ENCODE data around the gene PLXNA1.

The PLXNA1 gene

GRCh38 chr3:126956866-126957650 lies 25.9 kb upstream of the PLXNA1 start:
- H3K9me3 ChIP-seq (ENCODE audit: insufficient read depth, low read length): no peaks in the 10 kb centered on the region
- 0 out of 2 replicates have a peak, but pooled peaks cover 3% of the 10 kb centered on the region for H4K20me1 ChIP-seq (ENCODE audit: insufficient read depth, low read length)
- H3K4me2 ChIP-seq (ENCODE audit: low read length): peak overlapping the region; percentile 82
- H3K79me2 ChIP-seq (ENCODE audit: low read length): no peaks in the 10 kb centered on the region
- H3K9ac ChIP-seq (ENCODE audit: low read length): no peak overlapping the region
- peaks cover 10% of the 10 kb centered on the region; the same call in 1 of the 2 replicates for H3K27me3 ChIP-seq (ENCODE audit: low read depth, low read length)
- no peak overlapping the region for H3K27ac ChIP-seq (ENCODE audit: low read length)
- H3K36me3 ChIP-seq (replicated peaks; ENCODE audit: low read depth, low read length): peaks cover 7% of the 10 kb centered on the region
- H2AFZ ChIP-seq (ENCODE audit: low read depth, low read length): no peak overlapping the region
- H3K4me3 ChIP-seq (ENCODE audit: low read length): no peak overlapping the region
- no peak for TF ChIP-seq CTCF (IDR thresholded peaks at IDR 0.05; ENCODE audit: low read depth, low read length)
- TF ChIP-seq EZH2phosphoT487 (IDR thresholded peaks at IDR 0.05; ENCODE audit: low read depth): no peak
- peaks cover 80% of the 10 kb centered on the region for H3K4me1 ChIP-seq (ENCODE audit: low read length)

- H3K36me3 ChIP-seq (replicated peaks; ENCODE audit: low read depth, low read length): peaks cover 7% of the 10 kb centered on the region
- 0 out of 2 replicates have a peak, but pooled peaks cover 3% of the 10 kb centered on the region for H4K20me1 ChIP-seq (ENCODE audit: insufficient read depth, low read length)
- no peaks in the 10 kb centered on the region for H3K9me3 ChIP-seq (ENCODE audit: insufficient read depth, low read length)
- H3K4me2 ChIP-seq (ENCODE audit: low read length): no peak overlapping the region
- H3K9ac ChIP-seq (ENCODE audit: low read length): no peak overlapping the region
- H3K4me1 ChIP-seq (ENCODE audit: low read length): peaks cover 71% of the 10 kb centered on the region
- H3K79me2 ChIP-seq (ENCODE audit: low read length): no peaks in the 10 kb centered on the region
- no peak for TF ChIP-seq EZH2phosphoT487 (IDR thresholded peaks at IDR 0.05; ENCODE audit: low read depth)
- no peak for TF ChIP-seq CTCF (IDR thresholded peaks at IDR 0.05; ENCODE audit: low read depth, low read length)
- no peak overlapping the region for H2AFZ ChIP-seq (ENCODE audit: low read depth, low read length)
- no peak overlapping the region for H3K4me3 ChIP-seq (ENCODE audit: low read length)
- H3K27me3 ChIP-seq (ENCODE audit: low read depth, low read length): peaks cover 10% of the 10 kb centered on the region; the same call in 1 of the 2 replicates
- no peak overlapping the region for H3K27ac ChIP-seq (ENCODE audit: low read length)
Observed at GRCh38 chr3:126957776-126958637, 24.9 kb upstream of the PLXNA1 start.

- Histone ChIP-seq H3K4me3 (ENCODE audit: low read length) (no peak overlapping the region), H3K4me2 (ENCODE audit: low read length) (no peak overlapping the region), H3K79me2 (ENCODE audit: low read length) (no peaks in the 10 kb centered on the region), H4K20me1 (ENCODE audit: insufficient read depth, low read length) (0 out of 2 replicates have a peak, but pooled peaks cover 3% of the 10 kb centered on the region), H3K4me1 (ENCODE audit: low read length) (peaks cover 65% of the 10 kb centered on the region), H3K27me3 (ENCODE audit: low read depth, low read length) (peaks cover 10% of the 10 kb centered on the region; the same call in 1 of the 2 replicates), H2AFZ (ENCODE audit: low read depth, low read length) (no peak overlapping the region), H3K36me3 (replicated peaks; ENCODE audit: low read depth, low read length) (peaks cover under 1% of the 10 kb centered on the region), H3K27ac (ENCODE audit: low read length) (no peak overlapping the region), H3K9me3 (ENCODE audit: insufficient read depth, low read length) (no peaks in the 10 kb centered on the region), H3K9ac (ENCODE audit: low read length) (no peak overlapping the region)
- TF ChIP-seq CTCF (IDR thresholded peaks at IDR 0.05; ENCODE audit: low read depth, low read length): no peak
- TF ChIP-seq EZH2phosphoT487 (IDR thresholded peaks at IDR 0.05; ENCODE audit: low read depth): no peak
Observed at GRCh38 chr3:126958638-126959085, 24.3 kb upstream of the PLXNA1 start.
